KMS-11 (cell line): ENCODE measurements around the gene FREM3.
"Not testable (repeated sequence)": the region's sequence is repeated elsewhere in the genome, so short reads cannot be mapped to it uniquely, and the experiment has no call there.

Experiments
- H2AFZ ChIP-seq: fragments of 200-600 bp; sonication (generic); 2 replicates; pipeline ENCODE4 v1.6.1; 2016; ENCODE audit warnings: antibody characterized with exemption, mixed run types, low read depth
- H3K27ac ChIP-seq: fragments of 200-600 bp; sonication (generic); 2 replicates; pipeline ENCODE4 v1.6.1; 2016; ENCODE audit warnings: mild to moderate bottlenecking, mixed run types
- H3K27me3 ChIP-seq: fragments of 200-600 bp; sonication (generic); 2 replicates; pipeline ENCODE4 v1.6.1; 2017; ENCODE audit warnings: mild to moderate bottlenecking, low read depth, mixed run types, moderate library complexity; ENCODE audit not compliant: insufficient read depth
- H3K36me3 ChIP-seq: fragments of 200-600 bp; sonication (generic); 2 replicates; pipeline ENCODE4 v1.6.1; 2017; ENCODE audit warnings: mild to moderate bottlenecking, mixed run types; ENCODE audit not compliant: insufficient read depth
- H3K4me1 ChIP-seq: fragments of 200-600 bp; sonication (generic); 2 replicates; pipeline ENCODE4 v1.6.1; 2016; ENCODE audit warnings: mild to moderate bottlenecking, low read depth, mixed run types; ENCODE audit not compliant: poor library complexity, severe bottlenecking
- H3K4me2 ChIP-seq: fragments of 200-600 bp; sonication (generic); 2 replicates; pipeline ENCODE4 v1.7.0; 2016; ENCODE audit warnings: mild to moderate bottlenecking, mixed run types
- H3K4me3 ChIP-seq: fragments of 200-600 bp; sonication (generic); IDR thresholded peaks from 2 replicates; pipeline ENCODE4 v1.6.1; 2017; ENCODE audit warnings: low read depth, low read length, mixed read lengths; ENCODE audit not compliant: insufficient read depth
- H3K79me2 ChIP-seq: fragments of 200-600 bp; sonication (generic); 2 replicates; pipeline ENCODE4 v1.6.1; 2016; ENCODE audit warnings: low read depth, mixed run types; ENCODE audit not compliant: insufficient read depth
- H3K9ac ChIP-seq: fragments of 200-600 bp; sonication (generic); 2 replicates; pipeline ENCODE4 v1.6.1; 2016; ENCODE audit warnings: mild to moderate bottlenecking, mixed run types
- H4K20me1 ChIP-seq: fragments of 200-600 bp; sonication (generic); 2 replicates; pipeline ENCODE4 v1.6.1; 2016; ENCODE audit warnings: mild to moderate bottlenecking, mixed run types; ENCODE audit not compliant: insufficient read depth
- CTCF ChIP-seq: fragments of 200-600 bp; sonication (generic); conservative IDR thresholded peaks from 2 replicates; pipeline ENCODE4 v1.6.1; 2017; ENCODE audit warnings: low read depth, mild to moderate bottlenecking, antibody characterized with exemption, low read length, moderate library complexity, mixed read lengths

The FREM3 gene

GRCh38 chr4:143736861-143737260 lies 36.4 kb upstream of the FREM3 start:
- H4K20me1 ChIP-seq = no peaks in the 10 kb centered on the region
- H3K4me2 ChIP-seq = no peak overlapping the region
- TF ChIP-seq CTCF = no peak
- no peaks in the 10 kb centered on the region for H3K79me2 ChIP-seq
- no peak overlapping the region for H2AFZ ChIP-seq
- no peaks in the 10 kb centered on the region for H3K36me3 ChIP-seq
- no peak overlapping the region for H3K9ac ChIP-seq
- H3K27ac ChIP-seq = no peak overlapping the region
- H3K4me3 ChIP-seq = no peak overlapping the region
- no peaks in the 10 kb centered on the region for H3K4me1 ChIP-seq
- H3K27me3 ChIP-seq = no peaks in the 10 kb centered on the region

DNA sequence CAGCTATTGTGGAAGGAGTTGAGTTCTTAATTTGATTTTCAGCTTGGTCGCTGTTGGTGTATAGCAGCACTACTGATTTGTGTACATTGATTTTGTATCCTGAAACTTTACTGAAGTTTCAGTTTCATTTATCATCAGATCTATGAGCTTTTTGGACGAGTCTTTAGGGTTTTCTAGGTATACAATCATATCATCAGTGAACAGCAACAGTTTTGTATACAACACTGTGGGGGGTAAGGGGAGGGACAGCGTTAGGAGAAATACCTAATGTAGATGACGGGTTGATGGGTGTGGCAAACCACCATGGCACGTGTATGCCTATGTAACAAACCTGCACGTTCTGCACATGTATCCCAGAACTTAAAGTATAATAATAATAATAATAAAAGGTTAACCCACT lies 35.6 kb upstream of the FREM3 start:
- H2AFZ ChIP-seq, H3K27ac ChIP-seq, H3K36me3 ChIP-seq, H3K9ac ChIP-seq, H4K20me1 ChIP-seq, H3K4me1 ChIP-seq, H3K27me3 ChIP-seq, H3K79me2 ChIP-seq, H3K4me3 ChIP-seq, H3K4me2 ChIP-seq: not testable (repeated sequence)

DNA sequence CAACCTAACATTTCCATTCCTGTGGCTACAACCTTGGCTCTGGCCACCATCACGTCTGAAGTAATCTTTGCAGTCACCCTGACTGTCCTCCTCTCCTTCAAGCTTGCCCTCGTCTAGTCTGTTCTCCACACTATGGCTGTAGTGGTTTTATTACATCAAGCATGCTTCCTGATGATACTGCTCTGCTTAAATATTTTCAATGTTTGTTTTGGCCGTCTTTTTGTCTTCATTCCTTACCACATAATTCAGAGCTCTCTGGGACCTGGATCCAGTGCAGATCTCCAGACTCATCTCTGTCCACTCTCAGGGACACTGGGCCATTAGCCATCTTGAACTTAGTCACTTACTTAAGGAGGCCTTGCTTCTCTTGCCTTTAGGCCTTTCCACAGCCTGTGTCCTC lies 27.7 kb upstream of the FREM3 start:
- Histone ChIP-seq H2AFZ (no peak overlapping the region), H3K36me3 (no peaks in the 10 kb centered on the region), H3K4me1 (no peaks in the 10 kb centered on the region), H4K20me1 (no peaks in the 10 kb centered on the region), H3K4me2 (no peak overlapping the region), H3K27me3 (no peaks in the 10 kb centered on the region), H3K4me3 (no peak overlapping the region), H3K9ac (no peak overlapping the region), H3K79me2 (no peaks in the 10 kb centered on the region), H3K27ac (no peak overlapping the region)
- TF ChIP-seq CTCF = no peak

DNA sequence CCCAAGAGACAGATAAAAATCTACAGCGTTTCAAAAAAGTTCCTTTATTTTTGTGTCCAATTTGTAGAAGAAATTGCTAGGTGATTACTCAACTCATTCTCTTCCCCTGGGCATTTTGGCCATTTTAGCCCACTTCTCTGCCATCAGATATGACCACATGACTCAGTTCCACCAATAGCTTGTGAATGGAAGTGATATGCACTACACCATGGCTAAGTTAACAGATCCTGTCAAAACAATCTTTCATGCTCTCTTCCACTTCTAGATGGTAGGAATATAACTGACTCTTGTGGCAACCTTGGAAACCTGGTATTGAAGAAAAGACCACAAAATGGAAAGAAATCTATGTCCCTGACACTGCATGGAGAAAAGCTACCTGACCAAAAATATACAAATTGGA lies 26.2 kb upstream of the FREM3 start:
- no peak overlapping the region for H3K27ac ChIP-seq

DNA sequence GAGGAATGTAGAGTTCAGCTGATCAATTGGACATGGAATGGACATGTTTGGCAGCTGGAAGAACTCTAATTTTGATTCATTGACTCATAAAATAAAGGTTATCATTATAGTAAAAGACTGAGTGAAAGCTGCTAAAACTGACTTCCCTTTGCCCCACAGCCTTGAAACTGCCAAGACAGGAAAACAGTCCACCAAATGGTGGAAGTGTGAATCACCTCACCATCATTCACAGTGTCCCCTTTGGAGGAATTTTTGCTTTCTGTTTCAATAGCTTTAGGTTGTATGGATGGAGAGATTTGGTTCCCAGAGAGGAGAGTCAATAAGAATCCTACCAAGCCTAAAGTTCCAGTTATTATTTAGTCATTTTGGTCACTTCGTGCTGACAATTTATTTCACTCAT lies 20.8 kb upstream of the FREM3 start:
- H3K4me1 ChIP-seq = no peaks in the 10 kb centered on the region
- no peaks in the 10 kb centered on the region for H3K79me2 ChIP-seq
- no peak overlapping the region for H3K4me2 ChIP-seq
- H2AFZ ChIP-seq = no peak overlapping the region
- no peak overlapping the region for H3K27ac ChIP-seq
- H3K27me3 ChIP-seq = no peaks in the 10 kb centered on the region
- H4K20me1 ChIP-seq = no peaks in the 10 kb centered on the region
- H3K9ac ChIP-seq = no peak overlapping the region
- H3K4me3 ChIP-seq = no peak overlapping the region
- no peak for TF ChIP-seq CTCF
- no peaks in the 10 kb centered on the region for H3K36me3 ChIP-seq

More for the DNA sequence above, 26.2 kb upstream of the FREM3 start:
- H4K20me1 ChIP-seq = no peaks in the 10 kb centered on the region
- no peak overlapping the region for H2AFZ ChIP-seq
- TF ChIP-seq CTCF = no peak
- H3K79me2 ChIP-seq = no peaks in the 10 kb centered on the region
- H3K4me1 ChIP-seq = no peaks in the 10 kb centered on the region
- no peak overlapping the region for H3K9ac ChIP-seq
- no peak overlapping the region for H3K4me2 ChIP-seq
- H3K36me3 ChIP-seq = no peaks in the 10 kb centered on the region
- no peak overlapping the region for H3K4me3 ChIP-seq
- no peaks in the 10 kb centered on the region for H3K27me3 ChIP-seq

DNA sequence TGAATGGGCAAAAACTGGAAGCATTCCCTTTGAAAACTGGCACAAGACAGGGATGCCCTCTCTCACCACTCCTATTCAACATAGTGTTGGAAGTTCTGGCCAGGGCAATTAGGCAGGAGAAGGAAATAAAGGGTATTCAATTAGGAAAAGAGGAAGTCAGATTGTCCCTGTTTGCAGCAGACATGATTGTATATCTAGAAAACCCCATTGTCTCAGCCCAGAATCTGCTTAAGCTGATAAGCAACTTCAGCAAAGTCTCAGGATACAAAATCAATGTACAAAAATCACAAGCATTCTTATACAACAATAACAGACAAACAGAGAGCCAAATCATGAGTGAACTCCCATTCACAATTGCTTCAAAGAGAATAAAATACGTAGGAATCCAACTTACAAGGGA lies 18.3 kb upstream of the FREM3 start:
- not testable (repeated sequence) for H3K4me3 ChIP-seq, H3K36me3 ChIP-seq, H3K9ac ChIP-seq, H3K4me1 ChIP-seq, H3K27ac ChIP-seq, H2AFZ ChIP-seq, H3K4me2 ChIP-seq, H4K20me1 ChIP-seq, H3K79me2 ChIP-seq, H3K27me3 ChIP-seq
